B cell (primary cell): Measurements from ENCODE around the gene DOHH.

Source experiments
- EZH2 ChIP-seq: IDR thresholded peaks from 2 replicates; pipeline ENCODE4 v1.6.1; 2012; ENCODE audit warnings: borderline replicate concordance, low read depth, mild to moderate bottlenecking, moderate library complexity, low read length; ENCODE audit not compliant: insufficient read depth, poor library complexity, severe bottlenecking
- TF ChIP-seq, protein P1 (sequence below): fragments of 200-600 bp; IDR thresholded peaks from one replicate; pipeline ENCODE4 v1.8.0; 2022; ENCODE audit warnings: antibody characterized with exemption, mild to moderate bottlenecking

GRCh38 chr19:3514930-3515329 lies 14.5 kb upstream of the DOHH start:
- no peak for TF ChIP-seq EZH2
- TF ChIP-seq, protein P1, sequence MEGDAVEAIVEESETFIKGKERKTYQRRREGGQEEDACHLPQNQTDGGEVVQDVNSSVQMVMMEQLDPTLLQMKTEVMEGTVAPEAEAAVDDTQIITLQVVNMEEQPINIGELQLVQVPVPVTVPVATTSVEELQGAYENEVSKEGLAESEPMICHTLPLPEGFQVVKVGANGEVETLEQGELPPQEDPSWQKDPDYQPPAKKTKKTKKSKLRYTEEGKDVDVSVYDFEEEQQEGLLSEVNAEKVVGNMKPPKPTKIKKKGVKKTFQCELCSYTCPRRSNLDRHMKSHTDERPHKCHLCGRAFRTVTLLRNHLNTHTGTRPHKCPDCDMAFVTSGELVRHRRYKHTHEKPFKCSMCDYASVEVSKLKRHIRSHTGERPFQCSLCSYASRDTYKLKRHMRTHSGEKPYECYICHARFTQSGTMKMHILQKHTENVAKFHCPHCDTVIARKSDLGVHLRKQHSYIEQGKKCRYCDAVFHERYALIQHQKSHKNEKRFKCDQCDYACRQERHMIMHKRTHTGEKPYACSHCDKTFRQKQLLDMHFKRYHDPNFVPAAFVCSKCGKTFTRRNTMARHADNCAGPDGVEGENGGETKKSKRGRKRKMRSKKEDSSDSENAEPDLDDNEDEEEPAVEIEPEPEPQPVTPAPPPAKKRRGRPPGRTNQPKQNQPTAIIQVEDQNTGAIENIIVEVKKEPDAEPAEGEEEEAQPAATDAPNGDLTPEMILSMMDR = no peak
